ENCODE data around the gene IFNL4.

- TF ChIP-seq POLR2AphosphoS5 (IDR thresholded peaks at IDR 0.05) (no peak), CTCF (IDR thresholded peaks at IDR 0.05) (no peak), POLR2A (IDR thresholded peaks at IDR 0.05) (no peak)
Observed at GRCh38 chr19:39248806-39249205, at the start of gene IFNL4.

All from transverse colon (tissue), 4 donors.